Loucy (cell line): ENCODE results near the gene ULBP1.
"Not testable (repeated sequence)": the region's sequence is repeated elsewhere in the genome, so short reads cannot be mapped to it uniquely, and the experiment has no call there.

ENCODE experiments used
- H2AFZ ChIP-seq: fragments of 200-600 bp; sonication (generic); 2 replicates; pipeline ENCODE4 v1.6.0; 2016; ENCODE audit warnings: antibody characterized with exemption, mild to moderate bottlenecking, low read length, moderate library complexity
- H3F3A ChIP-seq: fragments of 200-600 bp; 2 replicates; pipeline ENCODE4 v1.6.0; 2016; ENCODE audit warnings: antibody characterized with exemption, low read depth, mild to moderate bottlenecking
- H3K27me3 ChIP-seq: fragments of 200-600 bp; sonication (generic); 2 replicates; pipeline ENCODE4 v1.6.1; 2014; ENCODE audit warnings: low read length, mild to moderate bottlenecking; ENCODE audit not compliant: insufficient read depth, poor library complexity, severe bottlenecking
- H3K36me3 ChIP-seq: fragments of 200-600 bp; sonication (generic); 2 replicates; pipeline ENCODE4 v1.6.1; 2016; ENCODE audit warnings: low read length; ENCODE audit not compliant: insufficient read depth
- H3K4me1 ChIP-seq: fragments of 200-600 bp; sonication (generic); 2 replicates; pipeline ENCODE4 v1.5.1; 2014; ENCODE audit warnings: low read length, mild to moderate bottlenecking; ENCODE audit not compliant: insufficient read depth, poor library complexity, severe bottlenecking
- H3K4me2 ChIP-seq: fragments of 200-600 bp; sonication (generic); 2 replicates; pipeline ENCODE4 v1.6.0; 2014; ENCODE audit warnings: antibody characterized with exemption, low read length, low read depth, mild to moderate bottlenecking; ENCODE audit not compliant: poor library complexity, severe bottlenecking
- H3K4me3 ChIP-seq: fragments of 200-600 bp; sonication (generic); 2 replicates; pipeline ENCODE4 v1.5.1; 2014; ENCODE audit warnings: low read length, mild to moderate bottlenecking, mixed read lengths; ENCODE audit not compliant: poor library complexity, severe bottlenecking
- H3K79me2 ChIP-seq: fragments of 200-600 bp; sonication (generic); 2 replicates; pipeline ENCODE4 v1.6.1; 2014; ENCODE audit warnings: low read length; ENCODE audit not compliant: insufficient read depth
- H3K9ac ChIP-seq: fragments of 200-600 bp; sonication (generic); 2 replicates; pipeline ENCODE4 v1.6.0; 2014; ENCODE audit warnings: mild to moderate bottlenecking, low read depth, low read length, moderate library complexity; ENCODE audit not compliant: poor library complexity, severe bottlenecking
- H3K9me2 ChIP-seq: fragments of 200-600 bp; sonication (generic); replicated peaks from 2 replicates; pipeline ENCODE4 v1.6.1; 2016; ENCODE audit warnings: low read depth, low read length, mixed read lengths
- H3K9me3 ChIP-seq: fragments of 200-600 bp; sonication (generic); 2 replicates; pipeline ENCODE4 v1.6.1; 2014; ENCODE audit warnings: mild to moderate bottlenecking, antibody characterized with exemption, low read length, low read depth; ENCODE audit not compliant: insufficient read depth
- H4K20me1 ChIP-seq: fragments of 200-600 bp; sonication (generic); 2 replicates; pipeline ENCODE4 v1.6.0; 2014; ENCODE audit warnings: antibody characterized with exemption, low read length, mild to moderate bottlenecking; ENCODE audit not compliant: insufficient read depth, poor library complexity, severe bottlenecking
- EZH2phosphoT487 ChIP-seq: fragments of 200-600 bp; IDR thresholded peaks from 2 replicates; pipeline ENCODE4 v1.6.1; 2018; ENCODE audit warnings: antibody characterized with exemption, mild to moderate bottlenecking, moderate library complexity, borderline replicate concordance
- TF ChIP-seq, protein P1 (sequence below): fragments of 200-600 bp; sonication (generic); conservative IDR thresholded peaks from 2 replicates; pipeline ENCODE4 v1.5.1; 2014; ENCODE audit warnings: mild to moderate bottlenecking, antibody characterized with exemption, low read length

ULBP1 gene

DNA sequence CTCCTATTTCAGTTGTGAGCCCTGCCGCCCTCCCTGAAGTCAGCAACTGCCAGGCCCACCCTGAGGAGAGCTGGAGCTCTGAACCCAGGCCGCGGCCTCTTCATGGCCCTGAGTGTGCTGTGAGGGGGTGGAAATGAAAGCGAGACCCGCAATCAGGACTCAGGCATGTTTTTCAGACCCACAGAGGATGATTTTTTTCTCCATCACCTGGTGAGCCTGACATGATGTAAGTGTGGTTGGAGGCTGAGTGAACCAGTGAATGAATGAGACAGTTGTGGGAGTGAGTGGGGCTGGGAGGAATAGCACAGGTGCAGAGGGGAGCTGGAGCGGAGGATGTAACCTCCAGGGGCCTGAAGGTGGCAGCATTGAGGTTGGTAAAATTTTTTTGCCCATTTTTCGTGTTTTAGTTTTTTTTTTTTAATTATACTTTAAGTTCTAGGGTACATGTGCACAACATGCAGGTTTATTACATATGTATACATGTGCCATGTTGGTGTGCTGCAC lies 43.3 kb downstream of the ULBP1 start:
- Histone ChIP-seq H3K4me2 (no peak overlapping the region), H3F3A (no peaks in the 10 kb centered on the region), H2AFZ (no peak overlapping the region), H3K9me3 (no peaks in the 10 kb centered on the region), H3K4me1 (peaks cover 21% of the 10 kb centered on the region), H3K27me3 (no peaks in the 10 kb centered on the region), H3K36me3 (no peaks in the 10 kb centered on the region), H3K9ac (no peak overlapping the region), H4K20me1 (peaks cover 4% of the 10 kb centered on the region), H3K79me2 (peaks cover 23% of the 10 kb centered on the region), H3K9me2 (no peaks in the 10 kb centered on the region), H3K4me3 (no peak overlapping the region)
- TF ChIP-seq EZH2phosphoT487, result no peak
- TF ChIP-seq, protein P1, sequence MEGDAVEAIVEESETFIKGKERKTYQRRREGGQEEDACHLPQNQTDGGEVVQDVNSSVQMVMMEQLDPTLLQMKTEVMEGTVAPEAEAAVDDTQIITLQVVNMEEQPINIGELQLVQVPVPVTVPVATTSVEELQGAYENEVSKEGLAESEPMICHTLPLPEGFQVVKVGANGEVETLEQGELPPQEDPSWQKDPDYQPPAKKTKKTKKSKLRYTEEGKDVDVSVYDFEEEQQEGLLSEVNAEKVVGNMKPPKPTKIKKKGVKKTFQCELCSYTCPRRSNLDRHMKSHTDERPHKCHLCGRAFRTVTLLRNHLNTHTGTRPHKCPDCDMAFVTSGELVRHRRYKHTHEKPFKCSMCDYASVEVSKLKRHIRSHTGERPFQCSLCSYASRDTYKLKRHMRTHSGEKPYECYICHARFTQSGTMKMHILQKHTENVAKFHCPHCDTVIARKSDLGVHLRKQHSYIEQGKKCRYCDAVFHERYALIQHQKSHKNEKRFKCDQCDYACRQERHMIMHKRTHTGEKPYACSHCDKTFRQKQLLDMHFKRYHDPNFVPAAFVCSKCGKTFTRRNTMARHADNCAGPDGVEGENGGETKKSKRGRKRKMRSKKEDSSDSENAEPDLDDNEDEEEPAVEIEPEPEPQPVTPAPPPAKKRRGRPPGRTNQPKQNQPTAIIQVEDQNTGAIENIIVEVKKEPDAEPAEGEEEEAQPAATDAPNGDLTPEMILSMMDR, result peak; percentile 62

DNA sequence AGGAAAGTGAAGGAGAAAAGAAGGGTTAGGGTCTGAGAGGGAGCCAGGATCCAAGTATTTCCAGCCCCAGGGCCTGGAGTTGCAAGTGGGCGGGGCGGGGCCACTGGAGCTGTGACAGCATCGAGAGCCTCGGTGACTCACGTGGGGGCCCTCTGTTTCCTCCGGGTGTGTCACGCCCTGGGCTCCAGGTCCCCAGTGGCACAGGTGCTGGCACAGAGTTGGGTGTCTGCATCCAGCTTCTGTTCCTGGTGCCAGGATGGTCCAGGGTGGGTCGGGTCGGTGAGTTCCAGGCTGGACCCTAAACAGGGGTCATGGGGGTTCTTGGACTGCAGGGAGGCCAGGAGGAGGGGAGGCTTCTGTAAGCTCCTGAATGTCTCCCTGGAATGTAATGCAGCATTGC lies 44.8 kb downstream of the ULBP1 start:
- Histone ChIP-seq H3K27me3 (no peaks in the 10 kb centered on the region), H2AFZ (no peak overlapping the region), H3F3A (no peaks in the 10 kb centered on the region), H3K79me2 (peaks cover 9% of the 10 kb centered on the region), H3K9me2 (no peaks in the 10 kb centered on the region), H3K4me3 (no peak overlapping the region), H3K4me2 (no peak overlapping the region), H3K9ac (no peak overlapping the region), H3K9me3 (no peaks in the 10 kb centered on the region), H4K20me1 (peaks cover 4% of the 10 kb centered on the region), H3K36me3 (no peaks in the 10 kb centered on the region), H3K4me1 (peaks cover 14% of the 10 kb centered on the region)
- no peak for TF ChIP-seq EZH2phosphoT487
- TF ChIP-seq, protein P1, result no peak

DNA sequence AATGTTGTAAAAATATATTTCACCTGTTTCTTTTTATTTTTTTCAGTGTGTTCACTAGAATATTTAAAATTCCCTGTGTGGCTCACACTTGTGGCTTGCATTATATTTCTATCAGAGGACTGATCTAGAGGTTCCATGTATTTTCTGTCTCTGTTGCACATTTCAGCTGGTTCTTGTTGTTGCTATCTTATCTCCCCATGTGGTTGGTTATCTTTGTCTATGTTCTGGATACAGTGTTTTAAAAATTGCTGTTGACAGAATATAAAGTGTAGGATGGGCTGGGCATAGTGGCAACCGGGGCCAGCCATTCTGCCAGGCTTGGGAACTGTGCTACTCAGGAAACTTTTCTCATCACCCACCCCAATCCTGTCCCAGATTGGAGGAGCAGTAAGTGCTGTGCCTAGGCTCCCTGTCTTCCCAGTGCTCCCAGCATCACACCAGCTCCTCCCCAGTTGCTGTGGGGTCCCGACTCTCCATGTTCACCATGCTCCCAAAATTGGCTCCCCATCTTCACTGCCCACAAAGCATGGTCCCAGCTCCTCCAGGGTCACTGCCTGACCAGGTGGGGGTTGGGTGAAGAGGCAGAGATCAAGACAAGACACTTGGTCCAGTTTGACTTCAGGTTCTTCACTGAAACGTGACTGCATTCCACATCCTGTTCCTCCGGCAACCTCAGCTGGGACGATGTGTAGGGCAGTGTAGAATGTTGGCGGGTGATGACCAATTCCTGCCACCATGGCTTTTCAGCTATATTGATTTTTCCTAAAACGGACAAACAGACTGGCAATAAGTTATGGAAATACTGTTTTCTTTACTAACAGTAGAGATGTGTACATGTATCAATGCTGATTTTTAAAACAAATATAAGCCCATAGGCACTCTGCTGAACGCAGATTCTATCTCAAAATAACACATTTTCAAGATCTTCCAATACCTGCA lies 49.4 kb downstream of the ULBP1 start:
- H3K79me2 ChIP-seq, H3K4me1 ChIP-seq, H4K20me1 ChIP-seq, H3K27me3 ChIP-seq, H3F3A ChIP-seq, H3K9me3 ChIP-seq, H3K36me3 ChIP-seq, H3K9me2 ChIP-seq, H2AFZ ChIP-seq, H3K4me3 ChIP-seq, H3K4me2 ChIP-seq, H3K9ac ChIP-seq: not testable (repeated sequence)

GRCh38 chr6:150013785-150014622 lies 50.3 kb downstream of the ULBP1 start:
- H4K20me1 ChIP-seq, H3K4me1 ChIP-seq, H2AFZ ChIP-seq, H3K36me3 ChIP-seq, H3K9ac ChIP-seq, H3K27me3 ChIP-seq, H3K9me2 ChIP-seq, H3K79me2 ChIP-seq, H3F3A ChIP-seq, H3K9me3 ChIP-seq, H3K4me2 ChIP-seq, H3K4me3 ChIP-seq: not testable (repeated sequence)

DNA sequence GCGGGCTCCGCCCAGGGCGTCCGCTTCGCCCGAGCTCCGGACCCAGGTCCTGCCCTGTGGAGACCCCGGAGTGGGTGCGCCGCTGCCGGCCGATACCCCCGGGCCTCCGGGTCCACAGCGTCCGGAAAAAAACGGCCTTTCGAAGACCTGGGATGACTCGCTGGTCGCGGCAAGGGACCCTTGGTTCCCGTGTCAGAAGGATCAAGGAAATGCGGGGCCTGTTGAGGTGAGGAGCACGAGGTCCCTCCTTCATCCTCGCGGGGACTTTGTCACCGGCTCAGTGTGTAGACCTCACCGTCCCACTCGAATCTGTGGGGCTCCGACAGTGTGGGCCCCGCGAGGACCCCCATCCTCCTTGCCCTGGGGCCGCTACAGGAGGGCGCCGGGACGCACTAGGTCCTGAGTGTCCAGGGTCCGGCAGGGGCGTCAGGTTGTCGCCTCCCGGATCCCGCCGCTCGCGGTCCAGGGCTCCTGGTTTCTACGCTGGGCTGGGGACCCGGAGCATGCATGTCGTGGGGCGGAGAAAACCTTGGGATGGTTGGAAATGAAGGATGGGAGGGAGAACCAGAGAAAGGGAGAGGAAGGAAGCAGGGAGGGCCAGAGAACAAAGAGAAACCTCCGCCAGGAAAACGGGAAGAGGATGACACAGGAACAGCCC lies 51.0 kb downstream of the ULBP1 start:
- H3K27me3 ChIP-seq, H3K4me1 ChIP-seq, H3K4me3 ChIP-seq, H3K4me2 ChIP-seq, H3K36me3 ChIP-seq, H3K9me3 ChIP-seq, H2AFZ ChIP-seq, H3K79me2 ChIP-seq, H3F3A ChIP-seq, H3K9ac ChIP-seq, H3K9me2 ChIP-seq, H4K20me1 ChIP-seq: not testable (repeated sequence)
